NOMO-1 (cell line): ENCODE results near the gene PYURF.

Experiments
- DNase-seq, 2 experiments: peaks; one replicate each; lab custom pipeline; 2025; ENCODE audit not compliant: unreplicated experiment in 2 of 2; lab: John Stamatoyannopoulos, UW

PYURF gene, protein sequence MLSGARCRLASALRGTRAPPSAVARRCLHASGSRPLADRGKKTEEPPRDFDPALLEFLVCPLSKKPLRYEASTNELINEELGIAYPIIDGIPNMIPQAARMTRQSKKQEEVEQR

DNA sequence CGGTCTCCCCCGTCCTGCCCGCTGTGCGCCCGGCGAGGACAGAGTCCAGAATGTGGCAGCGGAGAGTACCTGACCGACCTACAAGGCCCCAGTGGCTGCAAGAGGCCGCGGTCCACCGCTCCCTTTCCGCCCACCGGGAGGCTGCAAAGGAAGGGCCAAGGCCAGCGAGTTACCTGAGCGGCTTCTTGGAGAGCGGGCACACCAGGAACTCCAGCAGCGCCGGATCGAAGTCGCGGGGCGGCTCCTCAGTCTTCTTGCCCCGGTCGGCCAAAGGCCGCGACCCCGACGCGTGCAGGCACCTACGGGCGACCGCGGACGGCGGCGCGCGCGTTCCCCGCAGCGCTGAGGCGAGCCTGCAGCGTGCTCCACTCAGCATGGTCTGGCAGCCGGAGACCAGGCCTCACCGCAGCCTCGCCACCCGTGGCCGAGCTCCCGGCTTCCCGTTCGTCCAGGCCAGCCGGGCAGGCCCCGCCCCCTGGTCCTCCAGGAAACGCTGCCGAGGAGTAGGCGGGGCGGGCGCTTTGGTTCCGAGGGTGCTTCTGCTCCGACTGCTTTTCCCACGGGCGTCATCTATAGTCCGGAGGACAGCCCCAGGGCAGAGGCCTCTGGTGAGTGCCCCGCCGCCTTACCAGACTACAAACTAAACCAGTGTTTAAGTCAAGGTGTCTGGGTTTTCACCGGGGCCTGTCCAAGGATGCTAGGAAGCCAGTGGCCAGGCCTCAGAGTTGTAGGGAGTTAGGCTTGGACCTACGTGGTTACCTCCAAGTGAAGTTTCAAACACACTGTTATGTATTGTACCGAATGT lies at the start of gene PYURF:
Gene PYURF (minus strand): TSS at position 452 of the 805 bp plus-strand sequence. CDS start 76 bp downstream, at position 376.
- peak; percentile 79 to 87 for DNase-seq

DNA sequence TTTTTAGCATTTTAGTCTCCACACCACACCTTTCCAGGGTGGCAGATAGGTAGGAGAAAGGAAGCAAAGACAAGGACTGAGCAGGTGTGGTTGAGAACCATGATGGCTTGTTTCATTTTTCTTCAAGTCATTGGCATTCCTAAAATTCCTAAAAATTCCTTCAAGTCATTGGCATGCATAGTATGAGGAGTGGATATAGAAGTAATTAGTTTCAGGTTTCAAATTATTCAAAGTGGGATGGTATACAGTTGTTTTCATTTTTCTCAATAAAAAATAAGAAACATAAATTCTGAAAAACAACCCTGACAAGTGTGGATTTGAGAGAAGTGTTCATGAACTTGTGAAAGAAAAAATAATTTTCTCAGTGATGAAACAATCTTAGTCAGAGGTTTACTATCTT lies 46.4 kb upstream of the PYURF start:
- DNase-seq = no peak

DNA sequence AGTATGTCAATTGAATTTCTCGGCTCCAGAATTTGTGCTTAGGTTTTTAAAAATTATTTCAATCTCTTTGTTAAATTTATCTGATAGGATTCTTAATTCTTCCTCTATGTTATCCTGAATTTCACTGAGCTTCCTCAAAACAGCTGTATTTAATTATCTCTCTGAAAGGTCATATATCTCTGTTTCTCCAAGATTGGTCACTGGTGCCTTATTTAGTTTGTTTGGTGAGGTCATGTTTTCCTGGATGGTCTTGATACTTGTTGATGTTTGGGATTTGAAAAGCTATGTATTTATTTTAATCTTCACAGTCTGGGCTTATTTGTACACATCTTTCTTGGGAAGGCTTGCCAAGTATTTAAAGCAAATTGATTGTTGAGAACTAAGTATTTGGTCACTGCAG lies 44.0 kb upstream of the PYURF start:
- DNase-seq = no peak

DNA sequence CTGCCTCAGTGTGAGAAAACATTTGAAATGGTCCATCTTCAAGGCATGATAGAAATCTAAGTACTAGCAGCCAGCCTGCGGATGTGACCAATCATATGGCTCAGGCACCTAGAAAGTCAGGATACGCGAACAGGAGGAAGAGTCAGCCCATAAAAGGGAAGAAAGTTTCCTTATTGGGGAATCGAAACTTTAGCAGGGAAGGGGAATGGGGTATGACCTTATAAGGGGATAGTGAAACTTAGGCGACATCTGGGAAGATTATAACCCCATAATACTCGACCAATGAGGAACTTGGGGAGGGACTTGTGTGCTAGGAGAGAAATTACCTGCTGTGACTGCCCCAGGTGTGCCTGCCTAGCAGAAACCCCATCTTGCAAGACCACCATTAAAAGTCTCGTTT lies 26.2 kb upstream of the PYURF start:
- no peak for DNase-seq

DNA sequence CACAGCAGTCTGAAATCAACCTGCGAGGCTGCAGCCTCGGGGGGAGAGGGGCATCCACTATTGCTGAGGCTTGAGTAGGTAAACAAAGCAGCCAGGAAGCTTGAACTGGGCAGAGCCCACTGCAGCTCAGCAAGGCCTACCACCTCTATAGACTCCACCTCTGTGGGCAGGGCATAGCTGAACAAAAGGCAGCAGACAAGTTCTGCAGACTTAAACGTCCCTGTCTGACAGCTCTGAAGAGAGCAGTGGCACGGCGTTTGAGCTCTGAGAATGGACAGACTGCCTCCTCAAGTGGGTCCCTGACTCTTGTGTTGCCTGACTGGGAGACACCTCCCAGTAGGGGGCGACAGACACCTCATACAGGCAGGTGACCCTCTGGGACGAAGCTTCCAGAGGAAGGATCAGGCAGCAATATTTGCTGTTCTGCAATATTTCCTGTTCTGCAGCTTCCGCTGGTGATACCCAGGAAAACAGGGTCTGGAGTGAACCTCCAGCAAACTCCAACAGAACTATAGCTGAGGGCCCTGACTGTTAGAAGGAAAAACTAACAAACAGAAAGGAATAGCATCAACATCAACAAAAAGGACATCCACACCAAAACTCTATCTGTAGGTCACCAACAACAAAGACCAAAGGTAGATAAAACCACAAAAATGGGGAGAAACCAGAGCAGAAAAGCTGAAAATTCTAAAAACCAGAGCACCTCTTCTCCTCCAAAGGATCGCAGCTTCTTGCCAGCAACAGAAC lies 15.9 kb upstream of the PYURF start:
- peak; percentile 2 to 8 for DNase-seq

DNA sequence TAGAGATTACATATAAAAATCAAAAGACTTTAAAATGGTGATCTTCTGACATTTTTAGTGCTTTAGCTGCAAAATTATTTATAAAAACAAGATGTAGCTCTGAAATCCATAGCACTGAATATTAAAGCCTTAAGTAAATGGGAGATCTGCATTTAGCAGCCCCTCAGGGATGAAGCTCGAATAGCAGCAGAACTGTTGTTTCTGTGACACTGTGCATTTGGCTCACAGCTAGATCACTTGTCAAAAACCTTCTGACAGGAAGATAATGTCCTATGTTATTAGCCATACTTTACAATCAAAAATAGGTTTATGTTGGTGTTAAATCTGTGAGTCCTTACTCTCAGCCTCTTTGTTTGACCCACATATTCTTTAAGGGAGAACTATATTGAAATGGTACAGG lies 14.1 kb upstream of the PYURF start:
- DNase-seq = no peak

DNA sequence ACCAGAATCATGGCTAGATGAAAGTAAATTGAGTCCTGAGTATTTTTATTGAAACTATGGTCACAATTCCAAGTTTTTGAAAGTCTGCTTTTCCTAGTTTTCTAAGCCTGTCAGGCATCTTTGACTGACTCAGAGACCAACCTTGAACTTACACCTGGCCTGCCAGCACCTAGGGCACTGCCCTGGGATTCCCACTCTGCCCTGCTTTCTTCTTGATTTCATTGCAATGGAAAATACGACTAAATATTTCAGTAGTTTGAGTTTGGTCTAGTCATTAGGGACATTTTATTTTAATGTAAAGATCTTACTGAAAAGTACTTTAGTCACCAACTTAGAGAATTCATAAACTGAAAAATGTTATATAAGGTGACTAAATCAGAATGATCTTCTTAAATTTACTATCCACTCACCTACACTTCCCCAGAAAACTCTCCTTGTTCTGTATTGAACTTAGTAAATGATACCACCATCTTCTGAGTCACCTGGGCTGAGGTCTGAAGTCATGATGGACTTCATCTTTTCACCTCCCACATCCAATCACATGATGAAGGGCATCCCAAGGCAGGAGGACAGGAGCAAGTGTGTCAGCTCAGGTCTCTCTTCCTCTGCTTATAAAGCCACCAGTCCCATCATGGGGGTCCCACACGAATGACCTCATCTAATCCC lies 11.6 kb upstream of the PYURF start:
- DNase-seq = no peak

DNA sequence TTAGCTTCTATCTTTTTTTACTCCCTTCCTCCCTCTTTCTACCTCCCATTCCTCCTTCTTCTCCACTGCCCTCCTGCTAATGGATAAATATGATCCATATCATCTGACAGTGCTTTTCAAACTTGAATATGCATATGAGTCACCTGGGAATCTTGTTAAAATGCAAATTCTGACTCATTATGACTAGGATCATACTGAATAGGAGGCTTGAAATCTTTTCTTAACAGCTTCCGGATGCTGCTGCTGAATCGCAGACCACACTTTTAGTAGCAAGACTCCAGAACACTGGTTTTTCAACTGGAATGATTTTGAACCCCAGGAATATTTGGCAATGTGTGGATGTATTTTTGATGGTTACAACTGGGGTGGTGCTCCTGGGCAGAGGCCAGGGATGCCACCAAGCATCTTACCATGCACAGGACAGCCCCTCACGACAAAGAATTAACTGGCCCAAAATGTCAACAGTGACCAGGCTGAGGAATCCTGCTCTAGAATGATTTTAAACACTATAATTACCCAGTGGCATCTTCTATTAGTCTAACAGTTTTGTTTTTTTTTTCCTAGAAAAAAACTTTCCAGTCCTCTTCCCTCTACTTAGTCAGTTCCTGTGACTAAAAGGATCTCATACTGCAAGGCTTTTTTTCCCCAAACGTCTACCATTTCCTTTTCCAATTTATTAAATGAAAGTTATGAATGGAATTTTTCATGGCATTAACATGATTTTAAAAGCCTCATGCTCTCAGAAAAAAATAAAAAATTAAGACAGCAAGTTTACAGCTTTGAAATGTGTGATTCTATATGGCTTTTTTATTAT lies 10.6 kb upstream of the PYURF start:
- DNase-seq = no peak

DNA sequence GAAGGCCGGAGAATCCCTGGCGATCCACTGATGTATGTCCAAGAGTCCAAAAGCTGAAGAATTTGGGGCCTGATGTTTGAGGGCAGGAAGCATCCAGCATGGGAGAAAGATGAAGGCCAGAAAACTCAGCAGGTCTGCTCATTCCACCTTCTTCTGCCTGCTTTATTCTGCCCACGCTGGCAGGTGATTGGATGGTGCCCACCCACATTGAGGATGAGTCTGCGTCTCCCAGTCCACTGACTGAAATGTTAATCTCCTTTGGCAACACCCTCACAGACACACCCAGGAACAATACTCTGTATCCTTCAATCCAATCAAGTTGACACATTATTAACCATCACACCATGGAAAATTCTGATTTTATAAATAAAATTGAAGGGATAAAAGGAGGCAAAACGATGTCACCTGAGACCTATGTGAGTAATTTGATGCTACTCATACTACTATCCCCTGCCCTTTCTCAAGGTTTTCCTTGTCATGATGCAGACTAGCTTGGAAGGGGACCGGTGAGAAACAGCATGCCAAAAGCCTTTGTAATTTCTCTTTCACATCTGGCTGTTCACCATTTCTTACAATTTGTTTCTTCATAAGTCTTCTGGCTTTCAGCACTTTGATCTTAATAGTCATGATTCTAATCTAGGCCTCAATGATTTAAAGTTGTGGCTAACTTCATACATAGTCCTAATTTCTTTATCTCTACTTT lies 9.7 kb upstream of the PYURF start:
- DNase-seq = no peak

DNA sequence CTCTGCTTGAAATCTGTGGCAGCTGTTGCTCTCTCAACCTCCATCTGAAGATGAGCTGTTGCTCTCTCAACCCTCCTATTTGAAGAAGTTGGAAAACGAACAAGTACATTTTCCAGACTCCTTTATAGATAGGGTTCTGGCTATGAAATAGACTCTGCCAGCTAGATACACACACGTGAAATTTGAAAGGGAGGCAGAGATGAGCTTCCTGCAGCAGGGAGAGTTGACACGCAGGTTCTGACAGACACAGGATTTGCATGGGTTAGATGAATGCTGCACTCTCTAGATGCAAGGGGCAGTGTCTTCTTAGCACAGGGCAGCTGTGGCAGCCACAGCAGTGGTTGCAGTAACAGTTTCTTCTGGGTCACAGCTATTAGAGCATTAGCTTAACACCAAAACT lies 8.0 kb upstream of the PYURF start:
- no peak for DNase-seq

DNA sequence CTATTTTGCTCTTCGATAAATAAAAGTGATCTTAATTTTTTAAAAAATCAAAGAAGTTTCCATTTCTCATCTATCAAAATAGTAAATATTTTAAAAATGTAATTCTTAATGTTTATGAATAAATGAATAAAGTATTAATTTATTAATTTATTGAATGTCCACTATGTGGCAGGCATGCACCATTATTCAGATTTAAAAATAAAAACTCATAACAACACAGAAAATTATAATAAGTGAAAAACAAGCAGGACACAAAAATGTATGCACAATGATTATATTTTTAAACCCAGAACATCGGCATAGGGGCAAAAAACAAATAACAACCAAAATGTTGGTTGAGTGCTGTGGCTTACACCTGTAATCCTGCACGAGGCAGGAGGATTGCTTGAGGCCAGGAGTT lies 5.3 kb upstream of the PYURF start:
- DNase-seq = no peak

DNA sequence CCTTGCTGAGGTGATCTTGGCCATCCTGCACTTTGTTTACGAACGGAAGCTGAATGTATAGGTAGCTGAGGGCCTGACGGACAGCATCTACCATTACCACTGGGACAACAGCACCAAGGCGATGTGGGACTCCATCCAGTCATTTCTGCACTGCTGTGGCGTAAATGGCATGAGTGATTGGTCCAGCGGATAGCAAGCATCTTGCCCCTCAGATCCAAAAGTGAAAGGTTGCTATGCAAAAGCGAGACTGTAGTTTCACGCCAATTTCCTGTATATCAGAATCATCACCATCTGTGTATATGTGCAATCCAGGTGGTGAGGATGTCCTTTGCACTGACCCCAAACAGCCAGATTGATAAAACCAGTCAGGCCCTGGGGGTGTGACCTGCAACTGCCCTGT lies 4.2 kb upstream of the PYURF start:
- no peak for DNase-seq

DNA sequence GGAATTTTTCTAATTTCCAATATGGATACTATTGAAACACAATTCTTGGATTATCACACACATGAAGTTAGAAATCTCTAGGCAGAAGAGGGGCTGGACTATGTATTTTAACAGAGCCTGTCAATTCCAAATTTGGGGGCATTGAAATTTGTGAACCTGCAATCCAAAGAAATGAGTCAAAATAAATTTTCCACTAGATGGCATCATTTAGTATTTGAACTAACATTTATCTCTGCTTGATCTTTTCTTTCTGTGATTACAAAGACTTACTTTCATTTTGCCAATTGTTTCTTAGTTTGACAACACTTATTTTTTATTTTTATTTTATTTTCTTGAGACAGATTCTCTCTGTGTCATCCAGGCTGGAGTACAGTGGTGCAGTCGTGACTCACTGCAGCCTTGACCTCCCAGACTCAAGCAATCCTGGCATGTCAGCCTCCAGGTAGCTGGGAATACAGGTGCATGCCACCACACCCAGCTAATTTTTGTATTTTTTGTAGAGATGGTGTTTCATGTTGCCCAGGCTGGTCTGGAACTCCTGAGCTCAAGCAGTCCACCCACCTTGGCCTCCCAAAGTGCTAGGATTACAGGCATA lies 2.7 kb upstream of the PYURF start:
- peak in 1 of 2 experiments; percentile 16 for DNase-seq

DNA sequence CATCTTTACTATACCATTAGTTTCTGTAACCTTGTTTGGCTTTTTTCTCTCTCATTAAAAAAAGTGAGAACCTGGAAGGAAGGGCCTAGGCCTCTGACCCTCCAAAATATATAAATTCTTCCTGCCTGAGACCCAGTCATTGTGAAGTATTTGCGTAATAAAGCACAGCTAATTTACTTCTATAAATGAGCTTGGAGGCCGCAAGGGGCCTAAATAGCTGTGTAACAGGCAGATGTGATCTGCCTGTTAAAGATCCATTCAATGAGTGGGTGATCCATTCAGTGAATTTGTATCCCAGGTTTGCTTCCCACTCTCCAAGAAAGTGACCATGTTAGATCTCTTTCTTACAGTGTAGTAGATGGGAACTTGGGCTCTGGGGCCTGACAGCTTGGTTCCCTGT lies 595 bp upstream of the PYURF start:
- peak in 1 of 2 experiments; percentile 50 for DNase-seq

DNA sequence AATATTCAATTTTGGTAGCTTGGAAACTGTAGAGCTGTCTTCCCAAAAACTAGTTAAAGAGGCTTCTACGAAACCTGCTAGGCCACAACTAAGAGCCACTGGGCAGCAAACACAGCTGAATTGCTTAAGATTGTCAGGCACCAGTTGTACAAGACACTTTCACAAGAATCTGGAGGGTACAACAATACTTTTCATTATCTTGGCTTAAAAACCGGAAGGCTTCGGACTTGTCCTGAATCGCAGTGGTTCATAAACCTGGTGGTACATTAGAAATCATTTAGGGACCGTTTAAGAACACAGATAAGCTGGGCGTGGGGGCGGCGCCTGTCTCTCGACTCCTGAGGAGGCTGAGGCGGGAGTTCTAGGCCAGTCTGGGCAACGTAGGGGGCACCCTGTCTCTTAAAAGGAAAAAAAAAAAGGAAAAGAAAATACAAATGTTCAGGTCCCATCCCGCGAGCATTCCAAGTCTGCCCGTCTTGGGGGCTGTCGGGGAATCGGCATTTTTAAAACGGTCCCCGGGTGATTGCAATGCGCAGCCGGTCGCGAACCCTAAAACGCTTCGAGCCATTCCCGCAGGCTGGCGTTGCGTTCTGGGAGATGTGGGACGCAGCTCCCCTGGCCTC lies 763 bp downstream of the PYURF start:
- peak; percentile 35 to 54 for DNase-seq

DNA sequence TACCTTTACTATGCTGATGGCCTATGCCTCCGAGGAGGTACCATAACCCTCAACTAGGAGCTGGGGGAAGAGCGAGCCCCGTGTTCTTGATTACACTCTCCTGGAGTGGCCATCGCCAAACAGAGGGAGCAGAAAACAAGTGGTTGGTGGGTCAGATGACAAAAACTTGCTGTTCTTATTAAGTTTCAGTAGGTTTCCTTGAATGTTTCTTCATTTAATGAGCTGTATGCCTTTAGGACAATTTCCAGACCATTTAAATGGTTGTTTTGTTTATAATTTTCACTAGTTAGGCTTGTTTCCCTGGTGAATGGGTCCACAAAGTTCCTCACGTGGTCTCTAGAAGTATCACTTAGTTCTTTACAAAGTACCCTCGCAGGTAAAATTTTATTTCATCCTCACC lies 4.7 kb downstream of the PYURF start:
- DNase-seq = no peak

DNA sequence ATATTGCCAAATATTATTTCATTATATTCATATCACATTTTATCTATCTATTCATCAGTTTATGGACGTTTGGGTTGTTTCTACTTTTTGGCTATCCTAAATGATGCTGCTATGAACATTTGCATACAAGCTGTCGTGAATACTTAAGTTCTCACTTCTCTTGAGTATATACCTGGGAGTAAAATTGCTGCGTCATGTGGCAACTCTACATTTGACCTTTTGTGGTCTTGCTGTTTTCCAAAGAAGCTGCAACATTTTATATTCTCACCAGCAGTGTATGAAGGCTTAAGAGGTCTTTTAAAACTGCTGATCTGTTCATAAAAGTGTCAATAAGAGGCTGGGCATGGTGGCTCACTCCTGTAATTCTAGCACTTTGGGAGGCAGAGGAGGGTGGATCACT lies 5.8 kb downstream of the PYURF start:
- DNase-seq = no peak

DNA sequence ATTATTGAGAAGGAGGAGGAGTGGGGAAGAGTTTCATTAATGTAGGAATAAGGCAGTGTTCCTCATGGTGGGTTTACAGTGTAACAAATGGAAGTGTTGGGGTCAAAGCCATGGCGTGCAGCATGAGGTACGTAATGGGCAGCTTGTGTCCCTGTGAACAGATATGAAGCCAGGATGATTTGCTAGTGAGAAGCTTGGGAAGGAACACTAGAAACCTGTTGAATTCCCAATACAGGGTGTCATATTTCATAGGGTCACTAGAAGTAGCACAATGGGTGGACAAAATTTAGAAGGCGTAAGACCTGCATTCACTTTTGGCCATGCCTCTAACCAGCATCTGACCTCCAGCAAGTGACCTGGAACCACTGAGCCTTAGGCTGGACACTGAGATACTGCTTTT lies 6.8 kb downstream of the PYURF start:
- no peak for DNase-seq
